Measurements from ENCODE around the gene TMOD3. TPM values are rescaled to one million over a fixed set of nuclear protein-coding genes. Genes with fewer than 3 reads are reported as not detected.

TMOD3 gene
- total RNA-seq = 10 to 100 TPM; 15.2 to 28.7 (median 18.2) TPM
- 10 to 100 TPM in 1 of 2 donors, 1 to 10 TPM in 1; 5.4 to 21.6 TPM for polyA plus RNA-seq
- long read RNA-seq, donor 1, full-length matches to known transcripts = 11 of 22 reads
- long read RNA-seq, donor 1, partial matches to known transcripts = 2 of 22 reads
- long read RNA-seq, donor 1, other reads (novel, unspliced or antisense) = 9 of 22 reads
- long read RNA-seq, donor 2, full-length matches to known transcripts = 14 of 23 reads
- long read RNA-seq, donor 2, partial matches to known transcripts = 3 of 23 reads
- long read RNA-seq, donor 2, other reads (novel, unspliced or antisense) = 6 of 23 reads
- long read RNA-seq, donor 3, full-length matches to known transcripts = 22 of 28 reads
- long read RNA-seq, donor 3, partial matches to known transcripts = 1 of 28 reads
- long read RNA-seq, donor 3, other reads (novel, unspliced or antisense) = 5 of 28 reads

- Histone ChIP-seq H3K36me3 (no peaks in the 10 kb centered on the region), H3K4me1 (peaks cover 0 to 42% (median 38%) of the 10 kb centered on the region in 9 donors), H3K9me3 (no peaks in the 10 kb centered on the region), H3K27me3 (no peaks in the 10 kb centered on the region), H3K4me3 (peak within 1 kb of the TSS; percentile 77 to 99 (median 92)), H3K27ac (peak within 1 kb of the TSS; percentile 82 to 99 (median 95))
- intact Hi-C loops (cut with DNase I) = loop anchor here in 4 of 10 donors (2.0 to 5.0 kb wide), 3 partner anchors 48 to 55 kb away; no protein-coding TSS in a partner anchor
- 2% methylated on average over 89 of the region's 89 CpGs for whole genome bisulfite sequencing, 2 donors
- TF ChIP-seq, protein P1, sequence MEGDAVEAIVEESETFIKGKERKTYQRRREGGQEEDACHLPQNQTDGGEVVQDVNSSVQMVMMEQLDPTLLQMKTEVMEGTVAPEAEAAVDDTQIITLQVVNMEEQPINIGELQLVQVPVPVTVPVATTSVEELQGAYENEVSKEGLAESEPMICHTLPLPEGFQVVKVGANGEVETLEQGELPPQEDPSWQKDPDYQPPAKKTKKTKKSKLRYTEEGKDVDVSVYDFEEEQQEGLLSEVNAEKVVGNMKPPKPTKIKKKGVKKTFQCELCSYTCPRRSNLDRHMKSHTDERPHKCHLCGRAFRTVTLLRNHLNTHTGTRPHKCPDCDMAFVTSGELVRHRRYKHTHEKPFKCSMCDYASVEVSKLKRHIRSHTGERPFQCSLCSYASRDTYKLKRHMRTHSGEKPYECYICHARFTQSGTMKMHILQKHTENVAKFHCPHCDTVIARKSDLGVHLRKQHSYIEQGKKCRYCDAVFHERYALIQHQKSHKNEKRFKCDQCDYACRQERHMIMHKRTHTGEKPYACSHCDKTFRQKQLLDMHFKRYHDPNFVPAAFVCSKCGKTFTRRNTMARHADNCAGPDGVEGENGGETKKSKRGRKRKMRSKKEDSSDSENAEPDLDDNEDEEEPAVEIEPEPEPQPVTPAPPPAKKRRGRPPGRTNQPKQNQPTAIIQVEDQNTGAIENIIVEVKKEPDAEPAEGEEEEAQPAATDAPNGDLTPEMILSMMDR (IDR thresholded peaks at IDR 0.05) = peak in 2 of 9 donors; percentile 12 to 21
- DNase-seq = peak; percentile 92 to 97
- ATAC-seq = peak; percentile 97 to 99 (median 98)
Measured at GRCh38 chr15:51829376-51830275, at the start of gene TMOD3. TSS of gene TMOD3 (plus strand) at chr15:51829653. CDS start at chr15:51862885, 33,232 bp downstream.

DNA sequence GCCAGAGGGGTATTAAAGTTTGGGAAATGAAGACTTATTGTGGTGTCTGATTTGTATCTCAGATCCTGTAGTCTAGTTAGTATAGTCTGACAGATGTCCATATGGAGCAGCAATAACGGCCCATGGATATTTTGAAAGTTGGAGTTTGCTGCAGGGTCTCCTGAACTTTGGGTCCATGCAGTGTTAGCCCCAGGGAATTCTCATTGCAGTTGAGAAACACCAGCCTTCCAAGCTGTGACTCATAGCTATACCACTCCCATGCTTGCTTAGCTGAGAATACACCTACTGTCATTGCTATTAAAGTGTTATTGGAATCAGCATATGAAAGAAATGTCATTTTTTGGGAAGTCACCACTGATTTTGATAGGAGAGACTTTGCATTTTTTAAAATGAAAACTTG is 48.8 kb upstream of the TMOD3 start:
- 89 to 90% methylated on average over 1 of the region's 1 CpG for WGBS, 2 donors
- Histone ChIP-seq H3K4me3 (no peak overlapping the region), H3K27ac (no peak overlapping the region), H3K9me3 (peaks cover 0 to 3% (median 0%) of the 10 kb centered on the region in 11 donors), H3K4me1 (peaks cover 0 to 11% (median 0%) of the 10 kb centered on the region in 9 donors), H3K27me3 (no peaks in the 10 kb centered on the region), H3K36me3 (peaks cover 0 to 54% (median 18%) of the 10 kb centered on the region in 9 donors)
- DNase-seq = no peak
- ATAC-seq = no peak
- TF ChIP-seq, protein P1 (IDR thresholded peaks at IDR 0.05) = no peak
- intact Hi-C loops (cut with DNase I) = loop anchor here in 1 of 10 donors (10.0 kb wide), 1 partner anchor 124 kb away; no protein-coding TSS in a partner anchor

- Histone ChIP-seq H3K36me3 (peaks cover 0 to 59% (median 22%) of the 10 kb centered on the region in 9 donors), H3K4me1 (peaks cover 0 to 5% (median 0%) of the 10 kb centered on the region in 9 donors), H3K9me3 (peaks cover 0 to 3% (median 0%) of the 10 kb centered on the region in 11 donors), H3K4me3 (no peak overlapping the region), H3K27ac (no peak overlapping the region), H3K27me3 (no peaks in the 10 kb centered on the region)
- DNase-seq (no peak), ATAC-seq (no peak)
- TF ChIP-seq, protein P1 (IDR thresholded peaks at IDR 0.05) = no peak
- WGBS, 2 donors = 73 to 96% methylated on average over 2 of the region's 2 CpGs
- intact Hi-C loops (cut with DNase I) = loop anchor here in 1 of 10 donors (10.0 kb wide), 1 partner anchor 123 kb away; no protein-coding TSS in a partner anchor
Measured at GRCh38 chr15:51781506-51781905, 47.9 kb upstream of the TMOD3 start.
